Neural progenitor cell (in vitro differentiated cells): ENCODE results near the gene PHKG1. TPM values are rescaled to one million over a fixed set of nuclear protein-coding genes. Genes with fewer than 3 reads are reported as not detected.
"Not testable (repeated sequence)": the region's sequence is repeated elsewhere in the genome, so short reads cannot be mapped to it uniquely, and the experiment has no call there.

ENCODE experiments used
- DNase-seq: peaks from one replicate; pipeline ENCODE4 v3.0.0-alpha.2; 2016; ENCODE audit warnings: low spot score
- H2AFZ ChIP-seq: fragments of 200-600 bp; sonication (generic); replicated peaks from 2 replicates; pipeline ENCODE4 v1.6.1; 2016; ENCODE audit warnings: antibody characterized with exemption
- H3F3A ChIP-seq: fragments of 200-600 bp; sonication (generic); 2 replicates; pipeline ENCODE4 v1.6.1; 2016; ENCODE audit warnings: antibody characterized with exemption, low read depth
- H3K27ac ChIP-seq: fragments of 200-600 bp; sonication (generic); 2 replicates; pipeline ENCODE4 v1.5.1; 2016; ENCODE audit warnings: mild to moderate bottlenecking
- H3K27me3 ChIP-seq: fragments of 200-600 bp; sonication (generic); 2 replicates; pipeline ENCODE4 v1.6.1; 2016; ENCODE audit warnings: mild to moderate bottlenecking, moderate library complexity
- H3K36me3 ChIP-seq: fragments of 200-600 bp; sonication (generic); 2 replicates; pipeline ENCODE4 v1.5.1; 2016
- H3K4me1 ChIP-seq: fragments of 200-600 bp; sonication (generic); 2 replicates; pipeline ENCODE4 v1.6.1; 2016; ENCODE audit warnings: mixed run types
- H3K4me2 ChIP-seq: fragments of 200-600 bp; sonication (generic); 2 replicates; pipeline ENCODE4 v1.6.1; 2016
- H3K4me3 ChIP-seq: fragments of 200-600 bp; sonication (generic); 2 replicates; pipeline ENCODE4 v1.5.1; 2016
- H3K79me2 ChIP-seq: fragments of 200-600 bp; sonication (generic); 2 replicates; pipeline ENCODE4 v1.6.1; 2016; ENCODE audit warnings: low read depth
- H3K9ac ChIP-seq: fragments of 200-600 bp; sonication (generic); 2 replicates; pipeline ENCODE4 v1.6.1; 2016
- H3K9me3 ChIP-seq: fragments of 200-600 bp; sonication (generic); 2 replicates; pipeline ENCODE4 v1.5.1; 2016; ENCODE audit warnings: low read depth
- H4K20me1 ChIP-seq: fragments of 200-600 bp; sonication (generic); 2 replicates; pipeline ENCODE4 v1.6.1; 2016; ENCODE audit warnings: low read depth
- H3K27ac Mint-ChIP-seq: 3 replicates; pipeline ENCODE4 v1.8.0; 2021; ENCODE audit warnings: mixed read lengths
- H3K27me3 Mint-ChIP-seq: 2 replicates; pipeline ENCODE4 v1.8.0; 2022; ENCODE audit warnings: low read depth, mild to moderate bottlenecking, inconsistent platforms, moderate library complexity, mixed read lengths; ENCODE audit not compliant: insufficient read depth
- H3K36me3 Mint-ChIP-seq: 3 replicates; pipeline ENCODE4 v1.8.0; 2021; ENCODE audit warnings: mixed read lengths
- H3K4me1 Mint-ChIP-seq: 3 replicates; pipeline ENCODE4 v1.8.0; 2021; ENCODE audit warnings: mixed read lengths
- H3K4me3 Mint-ChIP-seq: 3 replicates; pipeline ENCODE4 v1.8.0; 2021; ENCODE audit warnings: mild to moderate bottlenecking, moderate library complexity, mixed read lengths
- H3K9me3 Mint-ChIP-seq: 3 replicates; pipeline ENCODE4 v1.8.0; 2020; ENCODE audit warnings: mixed read lengths
- CTCF ChIP-seq: fragments of 200-600 bp; sonication (generic); IDR thresholded peaks from 2 replicates; pipeline ENCODE4 v1.5.1; 2017; ENCODE audit warnings: antibody characterized with exemption, mild to moderate bottlenecking
- EZH2 ChIP-seq: fragments of 200-600 bp; sonication (generic); IDR thresholded peaks from 2 replicates; pipeline ENCODE4 v1.6.1; 2017; ENCODE audit warnings: antibody characterized with exemption, mild to moderate bottlenecking, moderate library complexity
- EZH2phosphoT487 ChIP-seq: fragments of 200-600 bp; sonication (generic); IDR thresholded peaks from 2 replicates; pipeline ENCODE4 v1.6.1; 2017; ENCODE audit warnings: antibody characterized with exemption
- total RNA-seq: library from RNA; depleted of rRNA; stranded (reverse); fragments of >200 nt; gene quantifications from 2 replicates; pipeline ENCODE4 v1.2.3, GENCODE V29; 2015; ENCODE audit warnings: low replicate concordance

The PHKG1 gene
- total RNA-seq, 1 donor from 2014 or later = not detected

DNA sequence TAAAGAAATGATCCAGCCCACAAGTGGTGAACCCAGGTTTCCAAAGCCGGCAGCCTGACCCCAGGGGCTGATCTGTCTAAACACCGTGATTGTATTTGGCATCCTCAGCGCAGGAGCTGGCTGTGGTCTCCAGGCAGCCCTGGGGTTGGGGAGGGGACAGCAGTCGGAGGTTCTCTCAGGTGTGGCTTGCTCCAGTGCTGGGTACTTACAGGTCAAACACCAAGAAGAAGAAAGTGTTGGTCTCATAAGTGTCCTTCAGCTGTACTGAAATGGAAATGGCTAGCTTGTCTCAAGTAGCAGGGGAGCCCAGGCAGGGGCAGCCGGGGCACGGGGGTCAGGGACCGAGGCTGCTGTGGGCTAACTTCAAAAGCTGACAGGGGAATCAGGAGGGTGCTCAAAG is 6.0 kb downstream of the PHKG1 start:
- Mint-ChIP-seq H3K4me1 (no peaks in the 10 kb centered on the region), H3K27me3 (peaks cover 7% of the 10 kb centered on the region), H3K9me3 (no peaks in the 10 kb centered on the region), H3K36me3 (peaks cover 7% of the 10 kb centered on the region), H3K4me3 (no peak overlapping the region), H3K27ac (no peak overlapping the region)
- Histone ChIP-seq H3K27ac (no peak overlapping the region), H4K20me1 (no peaks in the 10 kb centered on the region), H3K36me3 (no peaks in the 10 kb centered on the region), H2AFZ (no peak overlapping the region), H3K9me3 (no peaks in the 10 kb centered on the region), H3K9ac (no peak overlapping the region), H3K27me3 (no peaks in the 10 kb centered on the region), H3K4me2 (no peak overlapping the region), H3K4me1 (no peaks in the 10 kb centered on the region), H3K4me3 (no peak overlapping the region), H3K79me2 (no peaks in the 10 kb centered on the region), H3F3A (no peaks in the 10 kb centered on the region)
- no peak for DNase-seq
- TF ChIP-seq CTCF = no peak

GRCh38 chr7:56083150-56083785 is 9.5 kb downstream of the PHKG1 start:
- Histone ChIP-seq H3K79me2 (no peaks in the 10 kb centered on the region), H3F3A (no peaks in the 10 kb centered on the region), H3K9me3 (no peaks in the 10 kb centered on the region), H3K4me3 (no peak overlapping the region), H3K9ac (no peak overlapping the region), H2AFZ (no peak overlapping the region), H3K36me3 (no peaks in the 10 kb centered on the region), H3K4me1 (no peaks in the 10 kb centered on the region), H3K27me3 (no peaks in the 10 kb centered on the region), H3K4me2 (no peak overlapping the region), H3K27ac (no peak overlapping the region), H4K20me1 (no peaks in the 10 kb centered on the region)
- Mint-ChIP-seq H3K27ac (no peak overlapping the region), H3K9me3 (no peaks in the 10 kb centered on the region), H3K4me3 (no peak overlapping the region), H3K36me3 (peaks cover 9% of the 10 kb centered on the region), H3K4me1 (no peaks in the 10 kb centered on the region), H3K27me3 (peaks cover 4% of the 10 kb centered on the region)
- TF ChIP-seq EZH2phosphoT487 (no peak), EZH2 (no peak), CTCF (no peak)
- DNase-seq = no peak

GRCh38 chr7:56081626-56082340 is 11.0 kb downstream of the PHKG1 start:
- no peak overlapping the region for H3K27ac ChIP-seq
- H3K9ac ChIP-seq = no peak overlapping the region
- H4K20me1 ChIP-seq = no peaks in the 10 kb centered on the region
- no peaks in the 10 kb centered on the region for H3K27me3 ChIP-seq
- no peak overlapping the region for H2AFZ ChIP-seq
- TF ChIP-seq EZH2phosphoT487 (no peak), EZH2 (no peak), CTCF (no peak)
- no peak overlapping the region for H3K4me3 ChIP-seq
- H3K4me2 ChIP-seq = no peak overlapping the region
- H3K27ac Mint-ChIP-seq = no peak overlapping the region
- no peaks in the 10 kb centered on the region for H3K4me1 ChIP-seq
- H3K36me3 ChIP-seq = no peaks in the 10 kb centered on the region
- no peak for DNase-seq
- H3K27me3 Mint-ChIP-seq = peaks cover 4% of the 10 kb centered on the region
- no peaks in the 10 kb centered on the region for H3K79me2 ChIP-seq
- peaks cover 9% of the 10 kb centered on the region for H3K36me3 Mint-ChIP-seq
- H3F3A ChIP-seq = no peaks in the 10 kb centered on the region
- H3K4me3 Mint-ChIP-seq = no peak overlapping the region
- no peaks in the 10 kb centered on the region for H3K9me3 Mint-ChIP-seq
- H3K4me1 Mint-ChIP-seq = no peaks in the 10 kb centered on the region
- H3K9me3 ChIP-seq = no peaks in the 10 kb centered on the region

DNA sequence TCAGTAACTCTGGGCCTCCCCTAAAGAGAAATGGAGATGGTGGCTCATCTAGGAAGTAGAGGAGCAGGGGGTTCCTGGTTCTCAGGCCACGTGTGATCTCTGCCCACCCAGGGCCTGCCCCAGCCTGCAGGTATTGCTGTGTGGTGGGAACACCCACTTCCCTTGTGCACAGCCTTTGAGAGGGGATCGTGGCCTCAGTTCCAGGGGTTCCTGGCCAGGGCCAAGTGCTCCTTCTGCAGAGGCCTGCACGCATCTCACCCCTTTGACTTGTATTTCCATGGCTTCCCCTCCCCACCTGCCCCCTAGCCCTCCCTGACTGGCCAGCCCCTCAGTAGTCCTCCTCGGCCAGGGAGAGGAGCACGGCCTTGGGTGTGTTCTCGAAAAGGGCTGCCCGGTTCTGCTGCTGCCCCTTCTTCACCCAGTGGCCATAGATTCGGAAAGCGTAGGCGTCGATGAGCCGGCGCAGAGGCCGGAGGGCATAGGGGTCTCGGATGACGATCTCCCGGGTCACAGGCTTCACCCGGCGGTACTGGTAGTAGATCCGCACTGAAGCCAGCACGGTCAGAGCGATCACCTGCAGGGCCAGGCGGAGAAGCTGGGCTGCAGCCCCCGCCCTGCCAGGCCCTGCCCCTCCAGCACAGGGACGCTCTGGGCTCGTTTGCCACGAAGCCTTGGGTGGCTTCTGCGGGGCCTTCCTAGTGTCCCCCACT is 11.9 kb downstream of the PHKG1 start:
- H3K79me2 ChIP-seq, H3F3A ChIP-seq, H3K4me1 Mint-ChIP-seq, H3K36me3 ChIP-seq, H3K4me3 ChIP-seq, H3K9ac ChIP-seq, H3K27me3 Mint-ChIP-seq, H3K27ac Mint-ChIP-seq, H3K9me3 ChIP-seq, H3K4me1 ChIP-seq, H3K4me2 ChIP-seq, H3K27ac ChIP-seq, H3K9me3 Mint-ChIP-seq, H3K27me3 ChIP-seq, DNase-seq, H2AFZ ChIP-seq, H3K4me3 Mint-ChIP-seq, H4K20me1 ChIP-seq: not testable (repeated sequence)
- peaks cover 10% of the 10 kb centered on the region for H3K36me3 Mint-ChIP-seq
